NCI-H510A treated with DMSO at 0.1 percent for 48 hours (cell line): ENCODE results near the gene C3orf22.
"Not testable (repeated sequence)": the region's sequence is repeated elsewhere in the genome, so short reads cannot be mapped to it uniquely, and the experiment has no call there.

ENCODE experiments used
- DNase-seq: peaks from one replicate; lab custom pipeline; 2025; lab: John Stamatoyannopoulos, UW

The C3orf22 gene

GRCh38 chr3:126542340-126543241, 16.1 kb downstream of the C3orf22 start:
- no peak for DNase-seq

GRCh38 chr3:126541628-126542339, 16.9 kb downstream of the C3orf22 start:
- no peak for DNase-seq

GRCh38 chr3:126540951-126541627, 17.6 kb downstream of the C3orf22 start:
- DNase-seq = no peak

- DNase-seq = no peak
Observed at GRCh38 chr3:126540342-126540849, 18.3 kb downstream of the C3orf22 start.

- DNase-seq = no peak
Observed at GRCh38 chr3:126539558-126540250, 19.0 kb downstream of the C3orf22 start.

GRCh38 chr3:126538966-126539365, 19.8 kb downstream of the C3orf22 start:
- no peak for DNase-seq

GRCh38 chr3:126538316-126538715, 20.4 kb downstream of the C3orf22 start:
- no peak for DNase-seq

GRCh38 chr3:126537730-126538281, 20.9 kb downstream of the C3orf22 start:
- no peak for DNase-seq

- DNase-seq = peak; percentile 13
Observed at GRCh38 chr3:126537116-126537729, 21.5 kb downstream of the C3orf22 start.

- no peak for DNase-seq
Observed at GRCh38 chr3:126536126-126536525, 22.6 kb downstream of the C3orf22 start.

GRCh38 chr3:126535636-126536035, 23.1 kb downstream of the C3orf22 start:
- DNase-seq = no peak

- DNase-seq = not testable (repeated sequence)
Observed at GRCh38 chr3:126534716-126535115, 24.0 kb downstream of the C3orf22 start.

GRCh38 chr3:126533506-126533905, 25.2 kb downstream of the C3orf22 start:
- no peak for DNase-seq

GRCh38 chr3:126531051-126531330, 27.7 kb downstream of the C3orf22 start:
- no peak for DNase-seq

GRCh38 chr3:126530171-126531050, 28.3 kb downstream of the C3orf22 start:
- no peak for DNase-seq

GRCh38 chr3:126529585-126530170, 29.1 kb downstream of the C3orf22 start:
- DNase-seq = no peak

GRCh38 chr3:126528800-126529541, 29.8 kb downstream of the C3orf22 start:
- no peak for DNase-seq

GRCh38 chr3:126528419-126528799, 30.3 kb downstream of the C3orf22 start:
- DNase-seq = no peak
